Right lobe of liver (tissue), 6 donors: ENCODE measurements around the gene RDH12. TPM values are rescaled to one million over a fixed set of nuclear protein-coding genes. Genes with fewer than 3 reads are reported as not detected.
A peak's percentile ranks its signal among the peaks of the same experiment; 100 is the strongest.
"Not testable (repeated sequence)": the region's sequence is repeated elsewhere in the genome, so short reads cannot be mapped to it uniquely, and the experiment has no call there.

Source experiments
- ATAC-seq, 4 donors: fragments of 200-7000 bp; cut with Tn5 transposase; one replicate each; pipeline ENCODE4 v1.9.1; 2020; ENCODE audit warnings: mild to moderate bottlenecking in 4 of 4, moderate library complexity in 4 of 4
- DNase-seq, 3 donors: peaks; one replicate each; pipeline ENCODE4 v3.0.0-alpha.2; 2020
- H3K27ac ChIP-seq, 3 donors: fragments of 200-600 bp; one replicate each; pipeline ENCODE4 v1.8.0; 2022
- H3K27me3 ChIP-seq, 2 donors: fragments of 200-600 bp; one replicate each; pipeline ENCODE4 v1.8.0; 2022
- H3K36me3 ChIP-seq, 4 donors: fragments of 200-600 bp; sonication (generic) in 1 of 4; one replicate each; pipeline versions ENCODE4 v1.5.1 to v1.8.0; 2017 to 2022; ENCODE audit warnings: control low read depth in 1 of 4
- H3K4me1 ChIP-seq, 4 donors: fragments of 200-600 bp; sonication (generic) in 1 of 4; one replicate each; pipeline versions ENCODE4 v1.5.1 to v1.8.0; 2017 to 2022; ENCODE audit warnings: control low read depth in 1 of 4
- H3K4me3 ChIP-seq, 3 donors: fragments of 200-600 bp; one replicate each; pipeline ENCODE4 v1.8.0; 2022
- H3K9me3 ChIP-seq, 4 donors: fragments of 200-600 bp; sonication (generic) in 1 of 4; one replicate each; pipeline versions ENCODE4 v1.5.1 to v1.8.0; 2017 to 2022; ENCODE audit warnings: control low read depth in 1 of 4
- POLR2A ChIP-seq: fragments of 450-650 bp; IDR thresholded peaks from one replicate; pipeline ENCODE4 v1.6.1; 2017; ENCODE audit warnings: antibody characterized with exemption, mild to moderate bottlenecking
- WGBS: methylation state at CpG from one replicate; pipeline ENCODE4 v1.1.6; 2018; ENCODE audit warnings: low coverage, low lambda C conversion rate; ENCODE audit not compliant: insufficient coverage; ENCODE audit errors: missing lambda C conversion rate; 5-methylcytosine and 5-hydroxymethylcytosine counted together
- intact Hi-C, 2 donors: fragments of 100-400 bp; cut with DNase I; formaldehyde crosslinking; loops; one replicate each; pipeline versions ENCODE4 v1.11.2 to v1.14.1; 2022
- long read RNA-seq: library from polyadenylated mRNA; unstranded; transcript quantifications from one replicate; pipeline ENCODE4 v2.0.0, GENCODE V29; 2019
- total RNA-seq, 6 experiments: library from RNA; depleted of rRNA in 2 of 6; stranded (reverse); fragments of >200 nt in 2 of 6; fragmentation: NEBNext Ultra II Directional in 3 of 6; extraction: Animal tissue kit (Norgen Biotek cat#: 25700) in 3 of 6; gene quantifications; one replicate each; pipeline versions ENCODE4 v1.1.0 to v1.2.4, GENCODE V29; 2016 to 2023
- TF ChIP-seq, protein P1 (sequence below), 4 donors: fragments of 200-600 bp in 3 of 4; fragments of 450-650 bp in 1 of 4; IDR thresholded peaks; one replicate each; pipeline versions ENCODE4 v1.5.1 to v1.8.0; 2016 to 2022; ENCODE audit warnings: antibody characterized with exemption in 4 of 4, mild to moderate bottlenecking in 2 of 4
- donor health status: DM: no; HTN: yes; CAD: no.
- donor health status: DM: no; HTN: no; CAD: no.
- donor health status: DM: no; HTN: no; CAD: no.
- donor health status: DM: no; HTN: yes; CAD: no.
- donor health status: DM: no; HTN: yes; CAD: no.

RDH12 gene
- 1 to 10 TPM in 5 of 6 experiments, under 1 TPM in 1; 0.22 to 2.4 (median 1.2) TPM for total RNA-seq
- long read RNA-seq, partial matches to known transcripts = 2 of 2 reads
- long read RNA-seq, other reads (novel, unspliced or antisense) = 0 of 2 reads

DNA sequence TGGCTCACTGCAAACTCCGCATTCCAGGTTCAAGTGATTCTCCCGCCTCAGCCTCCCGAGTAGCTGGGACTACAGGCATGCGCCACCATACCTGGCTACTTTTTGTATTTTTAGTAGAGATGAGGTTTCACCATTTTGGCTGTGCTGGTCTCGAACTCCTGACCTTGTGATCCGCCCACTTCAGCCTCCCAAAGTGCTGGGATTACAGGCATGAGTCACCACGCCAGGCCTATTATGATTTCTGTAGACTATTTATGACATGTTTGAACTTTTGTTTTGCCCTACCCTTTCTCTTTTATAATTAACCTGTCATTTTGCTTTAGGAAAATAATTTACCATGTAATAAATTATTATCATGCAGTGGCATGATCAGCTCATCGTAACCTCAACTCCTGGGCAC is at the start of gene RDH12:
RDH12 (plus strand) TSS at position 395 of the 400 bp plus-strand sequence. CDS start 20,757 bp downstream, outside the sequence.
- DNase-seq, H3K4me3 ChIP-seq, H3K9me3 ChIP-seq, ATAC-seq, H3K27me3 ChIP-seq, H3K36me3 ChIP-seq, H3K27ac ChIP-seq, intact Hi-C loops: not testable (repeated sequence)
- H3K4me1 ChIP-seq = peaks cover 0 to 18% (median 0%) of the 10 kb centered on the region in 4 donors
- WGBS = 84% methylated on average over 8 of the region's 8 CpGs

DNA sequence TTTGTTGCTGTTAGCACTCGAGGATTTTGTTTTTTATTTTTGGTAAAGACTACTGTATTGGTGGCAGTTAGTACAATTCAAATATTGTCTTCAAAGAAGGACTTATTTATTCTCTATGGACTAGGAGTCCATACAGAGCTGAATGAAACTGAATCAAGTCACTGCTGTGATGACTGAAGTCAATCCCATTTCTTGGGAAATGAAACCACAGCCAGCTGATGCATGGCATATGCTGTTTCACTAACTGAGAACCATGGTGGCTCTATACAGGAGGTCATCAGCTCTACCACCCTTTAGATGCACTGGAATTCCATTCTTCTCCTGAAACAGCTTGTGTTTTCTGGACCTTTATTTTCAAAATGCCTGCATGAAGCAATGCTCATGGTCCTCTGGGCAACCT is 49.5 kb upstream of the RDH12 start:
- intact Hi-C loops = no loop called here
- Histone ChIP-seq H3K27me3 (no peaks in the 10 kb centered on the region), H3K36me3 (peaks cover 7 to 84% (median 27%) of the 10 kb centered on the region in 4 donors), H3K27ac (no peak overlapping the region), H3K9me3 (no peaks in the 10 kb centered on the region), H3K4me3 (no peak overlapping the region), H3K4me1 (no peaks in the 10 kb centered on the region)
- DNase-seq = no peak
- TF ChIP-seq, protein P1, sequence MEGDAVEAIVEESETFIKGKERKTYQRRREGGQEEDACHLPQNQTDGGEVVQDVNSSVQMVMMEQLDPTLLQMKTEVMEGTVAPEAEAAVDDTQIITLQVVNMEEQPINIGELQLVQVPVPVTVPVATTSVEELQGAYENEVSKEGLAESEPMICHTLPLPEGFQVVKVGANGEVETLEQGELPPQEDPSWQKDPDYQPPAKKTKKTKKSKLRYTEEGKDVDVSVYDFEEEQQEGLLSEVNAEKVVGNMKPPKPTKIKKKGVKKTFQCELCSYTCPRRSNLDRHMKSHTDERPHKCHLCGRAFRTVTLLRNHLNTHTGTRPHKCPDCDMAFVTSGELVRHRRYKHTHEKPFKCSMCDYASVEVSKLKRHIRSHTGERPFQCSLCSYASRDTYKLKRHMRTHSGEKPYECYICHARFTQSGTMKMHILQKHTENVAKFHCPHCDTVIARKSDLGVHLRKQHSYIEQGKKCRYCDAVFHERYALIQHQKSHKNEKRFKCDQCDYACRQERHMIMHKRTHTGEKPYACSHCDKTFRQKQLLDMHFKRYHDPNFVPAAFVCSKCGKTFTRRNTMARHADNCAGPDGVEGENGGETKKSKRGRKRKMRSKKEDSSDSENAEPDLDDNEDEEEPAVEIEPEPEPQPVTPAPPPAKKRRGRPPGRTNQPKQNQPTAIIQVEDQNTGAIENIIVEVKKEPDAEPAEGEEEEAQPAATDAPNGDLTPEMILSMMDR (IDR thresholded peaks at IDR 0.05) = no peak
- TF ChIP-seq POLR2A = no peak
- ATAC-seq = no peak
- 82% methylated on average over 1 of the region's 1 CpG for WGBS

DNA sequence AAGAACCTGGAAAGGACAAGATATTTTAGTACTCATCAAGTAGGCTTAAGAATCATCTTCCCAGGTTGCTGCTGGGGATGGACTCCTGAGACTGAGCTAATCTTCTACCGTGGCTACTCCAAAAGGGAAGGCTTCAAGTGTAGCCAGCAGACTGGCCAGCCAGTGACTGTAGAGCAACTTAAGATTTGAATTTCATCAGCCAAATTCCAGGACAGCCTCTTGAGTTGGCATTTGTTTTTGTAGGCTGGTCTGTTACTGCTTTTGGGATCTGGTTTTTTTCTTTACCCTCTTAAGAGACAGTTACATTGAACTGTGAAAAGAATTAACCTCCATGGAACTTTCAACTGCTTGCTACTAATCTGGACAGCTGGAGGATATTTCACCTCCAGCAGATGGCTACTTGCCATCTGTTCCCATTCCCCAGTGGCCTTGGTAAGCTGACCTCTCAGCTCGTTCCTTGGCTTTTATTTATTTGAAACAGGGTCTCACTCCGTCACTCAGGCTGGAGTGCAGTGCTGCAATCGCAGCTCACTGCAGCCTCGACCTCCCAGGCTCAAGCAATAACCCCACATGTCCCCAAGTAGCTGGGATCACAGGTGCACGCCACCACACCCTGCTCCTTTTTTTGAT is 47.9 kb upstream of the RDH12 start:
- no peak for DNase-seq
- intact Hi-C loops = no loop called here
- Histone ChIP-seq H3K36me3 (peaks cover 7 to 79% (median 28%) of the 10 kb centered on the region in 4 donors), H3K27ac (no peak overlapping the region), H3K27me3 (no peaks in the 10 kb centered on the region), H3K4me1 (no peaks in the 10 kb centered on the region), H3K9me3 (no peaks in the 10 kb centered on the region), H3K4me3 (no peak overlapping the region)
- TF ChIP-seq, protein P1 (IDR thresholded peaks at IDR 0.05) = no peak
- no peak for TF ChIP-seq POLR2A
- no peak for ATAC-seq
- no CpG with 5 or more reads among the region's 6 CpGs for WGBS

DNA sequence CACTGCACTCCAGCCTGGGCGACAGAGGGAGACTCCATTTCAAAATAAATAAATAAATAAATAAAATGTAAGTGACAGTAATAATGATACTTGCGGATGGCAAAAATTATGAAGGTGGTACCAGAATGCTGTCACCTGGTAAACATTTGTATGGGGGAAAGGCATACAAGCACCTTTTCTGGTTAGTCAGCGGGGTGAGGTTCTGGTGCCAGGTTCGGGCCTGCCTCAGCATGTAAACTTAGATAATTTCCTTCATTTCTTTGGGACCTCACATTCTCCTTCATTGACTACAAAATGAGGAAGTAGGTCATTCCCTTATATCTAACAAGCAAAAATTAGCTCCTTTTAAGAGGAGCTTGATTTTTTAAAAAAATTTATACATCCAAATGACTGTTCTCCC is 38.1 kb upstream of the RDH12 start:
- Histone ChIP-seq H3K36me3 (peaks cover 0 to 10% (median 4%) of the 10 kb centered on the region in 4 donors), H3K4me3 (no peak overlapping the region), H3K4me1 (peaks cover 0 to 5% (median 0%) of the 10 kb centered on the region in 4 donors), H3K27me3 (no peaks in the 10 kb centered on the region), H3K9me3 (no peaks in the 10 kb centered on the region), H3K27ac (no peak overlapping the region)
- WGBS = 87% methylated on average over 4 of the region's 4 CpGs
- intact Hi-C loops = loop anchor here (10.0 kb wide), 2 partner anchors 79 to 89 kb away; no protein-coding TSS in a partner anchor
- ATAC-seq = no peak
- TF ChIP-seq, protein P1 (IDR thresholded peaks at IDR 0.05) = no peak
- no peak for TF ChIP-seq POLR2A
- no peak for DNase-seq

DNA sequence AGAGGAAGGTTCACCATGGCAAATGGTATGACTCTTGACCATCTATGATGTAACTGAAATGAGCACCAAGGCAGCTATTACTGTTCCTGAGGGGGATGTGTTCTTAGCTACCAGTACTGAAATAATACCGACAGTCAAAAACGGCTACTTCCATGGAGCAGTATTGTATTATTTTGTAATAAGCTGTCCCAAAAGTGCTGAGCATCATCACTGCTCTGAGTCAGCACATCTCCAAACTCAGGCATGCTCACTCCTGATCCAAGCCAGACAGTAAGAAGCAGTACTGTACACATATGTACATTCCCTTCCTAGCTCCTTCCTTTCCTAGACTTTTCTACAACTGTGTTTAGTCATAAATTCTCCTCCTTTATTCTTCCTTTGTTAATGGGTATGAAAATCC is 35.8 kb upstream of the RDH12 start:
- Histone ChIP-seq H3K36me3 (no peaks in the 10 kb centered on the region), H3K4me1 (peaks cover 0 to 5% (median 0%) of the 10 kb centered on the region in 4 donors), H3K27me3 (no peaks in the 10 kb centered on the region), H3K27ac (no peak overlapping the region), H3K4me3 (no peak overlapping the region), H3K9me3 (no peaks in the 10 kb centered on the region)
- DNase-seq = no peak
- intact Hi-C loops = loop anchor here (10.0 kb wide), 2 partner anchors 81 to 91 kb away; no protein-coding TSS in a partner anchor
- TF ChIP-seq POLR2A = no peak
- ATAC-seq = peak in 1 of 4 donors; percentile 27
- 80% methylated on average over 2 of the region's 2 CpGs for WGBS
